HCT116 (cell line): ENCODE data around the gene YWHAH. TPM values are rescaled to one million over a fixed set of nuclear protein-coding genes. Genes with fewer than 3 reads are reported as not detected.

Experiments used
- ATAC-seq: fragments of 200-7000 bp; cut with Tn5 transposase; 2 replicates; pipeline ENCODE4 v1.9.1; 2020; ENCODE audit warnings: mild to moderate bottlenecking, moderate library complexity
- BruUV-seq: library from RNA; stranded (reverse); fragments of 400-500 nt; replicated peaks from 2 replicates; lab custom pipeline; 2021; lab: Mats Ljungman, UMichigan
- CTCF ChIA-PET: fragments of 300-600 bp; sonication (Branson Sonifier 250); formaldehyde crosslinking; loops from one replicate; lab custom pipeline; 2021; ENCODE audit warnings: antibody characterized with exemption; lab: Charles Lee
- POLR2A ChIA-PET: fragments of 300-600, 350-600 bp; sonication (Branson Sonifier 250); formaldehyde crosslinking; loops from one replicate; lab custom pipeline; 2021; ENCODE audit warnings: antibody characterized with exemption; lab: Charles Lee
- RAD21 ChIA-PET, 2 experiments: fragments of 300-600 bp; sonication (Branson Sonifier 250); formaldehyde crosslinking; loops; one replicate each; lab custom pipeline; 2023; ENCODE audit warnings: low total read pairs in 2 of 2; ENCODE audit not compliant: uncharacterized antibody in 2 of 2, unreplicated experiment in 2 of 2, low non-redundant PET in 1 of 2; lab: Charles Lee
- DNase-seq: peaks from one replicate; pipeline ENCODE4 v3.0.0-alpha.2; 2010; ENCODE audit warnings: low read depth, low spot score
- H2AFZ ChIP-seq: fragments of 200-600 bp; shearing (Covaris generic), sonication (generic); 2 replicates; pipeline ENCODE4 v1.6.1; 2017; ENCODE audit warnings: low read depth, mixed run types, mixed read lengths, antibody characterized with exemption, low read length; ENCODE audit not compliant: poor library complexity, severe bottlenecking
- H3K27ac ChIP-seq: 2 replicates; pipeline ENCODE4 v1.5.1; 2012; ENCODE audit warnings: low read depth, low read length
- H3K27me3 ChIP-seq: fragments of 200-600 bp; sonication (generic); 2 replicates; pipeline ENCODE4 v1.6.1; 2016; ENCODE audit warnings: mixed run types, low read length, mixed read lengths; ENCODE audit not compliant: insufficient read depth
- H3K36me3 ChIP-seq, 2 experiments: fragments of 200-500 bp in 1 of 2; fragments of 200-600 bp in 1 of 2; sonication (Bioruptor generic) in 1 of 2; sonication (generic) in 1 of 2; 2 replicates each; pipeline versions ENCODE4 v1.5.1 to v1.6.1; 2014 to 2016; ENCODE audit warnings: low read length in 2 of 2, inconsistent platforms in 1 of 2, mixed read lengths in 1 of 2, mixed run types in 1 of 2; ENCODE audit not compliant: insufficient read depth in 2 of 2, control insufficient read depth in 1 of 2
- H3K4me1 ChIP-seq, 2 experiments: fragments of 200-600 bp in 1 of 2; sonication (generic) in 1 of 2; 2 replicates each; pipeline versions ENCODE4 v1.5.1 to v1.6.1; 2012 to 2017; ENCODE audit warnings: low read length in 2 of 2, inconsistent platforms in 1 of 2, mild to moderate bottlenecking in 1 of 2, mixed read lengths in 1 of 2, mixed run types in 1 of 2, moderate library complexity in 1 of 2; ENCODE audit not compliant: insufficient read depth in 2 of 2, control insufficient read depth in 1 of 2
- H3K4me2 ChIP-seq: fragments of 200-600 bp; sonication (generic); 2 replicates; pipeline ENCODE4 v1.6.1; 2017; ENCODE audit warnings: mixed run types, low read length, mixed read lengths
- H3K4me3 ChIP-seq, 2 experiments: fragments of 200-600 bp in 1 of 2; sonication (generic) in 1 of 2; replicated peaks in 1 of 2; 2 replicates each; pipeline ENCODE4 v1.5.1; 2011 to 2016; ENCODE audit warnings: low read length in 2 of 2, control low read depth in 1 of 2, low read depth in 1 of 2, mild to moderate bottlenecking in 1 of 2, mixed read lengths in 1 of 2, mixed run types in 1 of 2
- H3K79me2 ChIP-seq: fragments of 200-600 bp; sonication (generic); 2 replicates; pipeline ENCODE4 v1.6.1; 2017; ENCODE audit warnings: mild to moderate bottlenecking, mixed run types, low read length, moderate library complexity, mixed read lengths; ENCODE audit not compliant: insufficient read depth
- H3K9ac ChIP-seq: fragments of 200-600 bp; sonication (generic); 2 replicates; pipeline ENCODE4 v1.6.1; 2016; ENCODE audit warnings: low read length, mixed read lengths
- H3K9me2 ChIP-seq: fragments of 200-600 bp; sonication (generic), shearing (Covaris generic); 2 replicates; pipeline ENCODE4 v1.6.1; 2017; ENCODE audit warnings: mixed run types, mild to moderate bottlenecking, moderate library complexity; ENCODE audit not compliant: insufficient read depth
- H3K9me3 ChIP-seq, 2 experiments: fragments of 200-500 bp in 1 of 2; fragments of 200-600 bp in 1 of 2; sonication (Bioruptor generic) in 1 of 2; sonication (generic) in 1 of 2; 2 replicates each; pipeline ENCODE4 v1.6.1; 2014 to 2017; ENCODE audit warnings: low read length in 2 of 2, mixed read lengths in 2 of 2, inconsistent platforms in 1 of 2, low read depth in 1 of 2, mild to moderate bottlenecking in 1 of 2, mixed run types in 1 of 2, moderate library complexity in 1 of 2; ENCODE audit not compliant: control insufficient read depth in 1 of 2, insufficient read depth in 1 of 2
- H4K20me1 ChIP-seq: fragments of 200-600 bp; sonication (generic), shearing (Covaris generic); 2 replicates; pipeline ENCODE4 v1.6.1; 2017; ENCODE audit warnings: mixed run types, mild to moderate bottlenecking, moderate library complexity; ENCODE audit not compliant: insufficient read depth
- CEBPB ChIP-seq: IDR thresholded peaks from 2 replicates; pipeline ENCODE4 v1.6.1; 2012; ENCODE audit warnings: low read depth
- EGR1 ChIP-seq: IDR thresholded peaks from 2 replicates; pipeline ENCODE4 v1.6.1; 2012; ENCODE audit warnings: low read depth
- EZH2 ChIP-seq: fragments of 200-600 bp; sonication (generic); IDR thresholded peaks from 2 replicates; pipeline ENCODE4 v1.6.1; 2017; ENCODE audit warnings: antibody characterized with exemption, mixed run types
- FOSL1 ChIP-seq: IDR thresholded peaks from 2 replicates; pipeline ENCODE4 v1.6.1; 2012; ENCODE audit warnings: low read depth
- JUND ChIP-seq: IDR thresholded peaks from 2 replicates; pipeline ENCODE4 v1.6.1; 2012
- RAD21 ChIP-seq: IDR thresholded peaks from 2 replicates; pipeline ENCODE4 v1.6.1; 2012; ENCODE audit warnings: low read depth, mild to moderate bottlenecking
- SIN3A ChIP-seq: IDR thresholded peaks from 2 replicates; pipeline ENCODE4 v1.6.1; 2012; ENCODE audit warnings: low read depth
- TCF7L2 ChIP-seq: IDR thresholded peaks from 2 replicates; pipeline ENCODE4 v1.7.0; 2011; ENCODE audit warnings: borderline replicate concordance, inconsistent platforms; ENCODE audit not compliant: insufficient read depth, insufficient read length; ENCODE audit errors: extremely low read depth
- YY1 ChIP-seq: IDR thresholded peaks from 2 replicates; pipeline ENCODE4 v1.6.1; 2011; ENCODE audit warnings: low read length, low read depth, moderate library complexity, mild to moderate bottlenecking; ENCODE audit not compliant: insufficient replicate concordance; ENCODE audit errors: extremely low read depth
- ZFX ChIP-seq: fragments of 450-650 bp; IDR thresholded peaks from 2 replicates; pipeline ENCODE4 v1.6.1; 2017
- intact Hi-C: fragments of 100-400 bp; cut with micrococcal nuclease; formaldehyde crosslinking; loops from 2 replicates; pipeline ENCODE4 v1.10.0; 2022
- total RNA-seq: library from RNA; stranded (reverse); gene quantifications from one replicate; pipeline ENCODE4 v1.2.1, GENCODE V29; 2021; ENCODE audit not compliant: unreplicated experiment
- TF ChIP-seq, protein P1 (sequence below), 3 experiments: fragments of 200-600 bp in 1 of 3; sonication (generic) in 1 of 3; IDR thresholded peaks in 2 of 3; conservative IDR thresholded peaks in 1 of 3; 2 replicates each; pipeline ENCODE4 v1.5.1; 2012 to 2017; ENCODE audit warnings: low read depth in 2 of 3, low read length in 2 of 3, antibody characterized with exemption in 1 of 3, borderline replicate concordance in 1 of 3, control low read depth in 1 of 3, mild to moderate bottlenecking in 1 of 3, mixed read lengths in 1 of 3, mixed run types in 1 of 3, moderate library complexity in 1 of 3; ENCODE audit not compliant: insufficient read depth in 1 of 3
- TF ChIP-seq, protein P2 (sequence below): IDR thresholded peaks from 2 replicates; pipeline ENCODE4 v1.6.1; 2012; ENCODE audit warnings: low read depth
- TF ChIP-seq, protein P3 (sequence below): IDR thresholded peaks from 2 replicates; pipeline ENCODE4 v1.6.1; 2012

Gene YWHAH
- total RNA-seq, 1 experiment from 2014 or later: 140 TPM

DNA sequence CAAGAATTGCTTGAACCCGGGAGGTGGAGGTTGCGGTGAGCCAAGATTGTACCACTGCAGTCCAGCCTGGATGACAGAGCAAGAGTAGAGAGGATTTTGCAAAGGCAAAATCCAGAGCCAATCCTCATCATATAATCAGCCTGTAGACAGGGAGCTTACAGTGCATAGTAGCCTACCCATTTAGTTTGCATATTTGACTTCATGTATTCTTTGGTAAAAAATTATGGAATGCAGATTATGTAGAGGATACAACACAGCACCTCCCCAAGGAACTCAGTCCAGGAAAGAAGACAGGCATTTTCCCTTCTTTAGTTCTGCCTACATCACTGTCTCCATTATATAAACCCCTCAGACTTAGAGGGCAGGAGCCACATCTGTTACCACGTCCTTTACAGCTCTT is 39.7 kb upstream of the YWHAH start:
- H3K9me3 ChIP-seq: no peaks in the 10 kb centered on the region
- no peaks in the 10 kb centered on the region for H3K27me3 ChIP-seq
- H4K20me1 ChIP-seq: no peaks in the 10 kb centered on the region
- no peak overlapping the region for H3K4me3 ChIP-seq
- BruUV-seq: no TSS peak
- ATAC-seq (no peak), DNase-seq (no peak)
- H3K36me3 ChIP-seq: peaks cover 0 to 2% of the 10 kb centered on the region in 2 experiments; a peak in 2 of 4 replicates
- TF ChIP-seq EGR1: no peak
- no peak for TF ChIP-seq EZH2
- no peak for TF ChIP-seq CEBPB
- no peak for TF ChIP-seq RAD21
- no peak for TF ChIP-seq TCF7L2
- no peak for TF ChIP-seq JUND
- no peak for TF ChIP-seq FOSL1
- no peak for TF ChIP-seq SIN3A
- TF ChIP-seq, protein P1, sequence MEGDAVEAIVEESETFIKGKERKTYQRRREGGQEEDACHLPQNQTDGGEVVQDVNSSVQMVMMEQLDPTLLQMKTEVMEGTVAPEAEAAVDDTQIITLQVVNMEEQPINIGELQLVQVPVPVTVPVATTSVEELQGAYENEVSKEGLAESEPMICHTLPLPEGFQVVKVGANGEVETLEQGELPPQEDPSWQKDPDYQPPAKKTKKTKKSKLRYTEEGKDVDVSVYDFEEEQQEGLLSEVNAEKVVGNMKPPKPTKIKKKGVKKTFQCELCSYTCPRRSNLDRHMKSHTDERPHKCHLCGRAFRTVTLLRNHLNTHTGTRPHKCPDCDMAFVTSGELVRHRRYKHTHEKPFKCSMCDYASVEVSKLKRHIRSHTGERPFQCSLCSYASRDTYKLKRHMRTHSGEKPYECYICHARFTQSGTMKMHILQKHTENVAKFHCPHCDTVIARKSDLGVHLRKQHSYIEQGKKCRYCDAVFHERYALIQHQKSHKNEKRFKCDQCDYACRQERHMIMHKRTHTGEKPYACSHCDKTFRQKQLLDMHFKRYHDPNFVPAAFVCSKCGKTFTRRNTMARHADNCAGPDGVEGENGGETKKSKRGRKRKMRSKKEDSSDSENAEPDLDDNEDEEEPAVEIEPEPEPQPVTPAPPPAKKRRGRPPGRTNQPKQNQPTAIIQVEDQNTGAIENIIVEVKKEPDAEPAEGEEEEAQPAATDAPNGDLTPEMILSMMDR (IDR thresholded peaks at IDR 0.05 in 2 of 3, conservative IDR thresholded peaks at IDR 0.05 in 1 of 3; ENCODE audit: borderline replicate concordance in 1 of 3, insufficient read depth in 1 of 3, low read depth in 2 of 3, low read length in 2 of 3): no peak
- TF ChIP-seq, protein P2, sequence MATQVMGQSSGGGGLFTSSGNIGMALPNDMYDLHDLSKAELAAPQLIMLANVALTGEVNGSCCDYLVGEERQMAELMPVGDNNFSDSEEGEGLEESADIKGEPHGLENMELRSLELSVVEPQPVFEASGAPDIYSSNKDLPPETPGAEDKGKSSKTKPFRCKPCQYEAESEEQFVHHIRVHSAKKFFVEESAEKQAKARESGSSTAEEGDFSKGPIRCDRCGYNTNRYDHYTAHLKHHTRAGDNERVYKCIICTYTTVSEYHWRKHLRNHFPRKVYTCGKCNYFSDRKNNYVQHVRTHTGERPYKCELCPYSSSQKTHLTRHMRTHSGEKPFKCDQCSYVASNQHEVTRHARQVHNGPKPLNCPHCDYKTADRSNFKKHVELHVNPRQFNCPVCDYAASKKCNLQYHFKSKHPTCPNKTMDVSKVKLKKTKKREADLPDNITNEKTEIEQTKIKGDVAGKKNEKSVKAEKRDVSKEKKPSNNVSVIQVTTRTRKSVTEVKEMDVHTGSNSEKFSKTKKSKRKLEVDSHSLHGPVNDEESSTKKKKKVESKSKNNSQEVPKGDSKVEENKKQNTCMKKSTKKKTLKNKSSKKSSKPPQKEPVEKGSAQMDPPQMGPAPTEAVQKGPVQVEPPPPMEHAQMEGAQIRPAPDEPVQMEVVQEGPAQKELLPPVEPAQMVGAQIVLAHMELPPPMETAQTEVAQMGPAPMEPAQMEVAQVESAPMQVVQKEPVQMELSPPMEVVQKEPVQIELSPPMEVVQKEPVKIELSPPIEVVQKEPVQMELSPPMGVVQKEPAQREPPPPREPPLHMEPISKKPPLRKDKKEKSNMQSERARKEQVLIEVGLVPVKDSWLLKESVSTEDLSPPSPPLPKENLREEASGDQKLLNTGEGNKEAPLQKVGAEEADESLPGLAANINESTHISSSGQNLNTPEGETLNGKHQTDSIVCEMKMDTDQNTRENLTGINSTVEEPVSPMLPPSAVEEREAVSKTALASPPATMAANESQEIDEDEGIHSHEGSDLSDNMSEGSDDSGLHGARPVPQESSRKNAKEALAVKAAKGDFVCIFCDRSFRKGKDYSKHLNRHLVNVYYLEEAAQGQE: no peak
- TF ChIP-seq, protein P3, sequence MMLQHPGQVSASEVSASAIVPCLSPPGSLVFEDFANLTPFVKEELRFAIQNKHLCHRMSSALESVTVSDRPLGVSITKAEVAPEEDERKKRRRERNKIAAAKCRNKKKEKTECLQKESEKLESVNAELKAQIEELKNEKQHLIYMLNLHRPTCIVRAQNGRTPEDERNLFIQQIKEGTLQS: no peak
- TF ChIP-seq ZFX: no peak
- no peak for TF ChIP-seq YY1
- no peak overlapping the region for H3K9ac ChIP-seq
- RAD21 ChIA-PET: no interaction called here
- H3K79me2 ChIP-seq: no peaks in the 10 kb centered on the region
- no peaks in the 10 kb centered on the region for H3K4me1 ChIP-seq
- H3K4me2 ChIP-seq: no peak overlapping the region
- H2AFZ ChIP-seq: no peak overlapping the region
- no peaks in the 10 kb centered on the region for H3K9me2 ChIP-seq
- POLR2A ChIA-PET: no interaction called here
- CTCF ChIA-PET: no interaction called here
- no peak overlapping the region for H3K27ac ChIP-seq
- intact Hi-C loops: no loop called here
